GM19023 (cell line): ENCODE data around the gene CES3.
"Not testable (repeated sequence)": the region's sequence is repeated elsewhere in the genome, so short reads cannot be mapped to it uniquely, and the experiment has no call there.

ENCODE experiments used
- ATAC-seq: cut with Tn5 transposase; IDR thresholded peaks from one replicate; pipeline ENCODE4 v1.9.1; 2021; ENCODE audit warnings: mild to moderate bottlenecking, moderate library complexity; ENCODE audit not compliant: unreplicated experiment

CES3 gene

DNA sequence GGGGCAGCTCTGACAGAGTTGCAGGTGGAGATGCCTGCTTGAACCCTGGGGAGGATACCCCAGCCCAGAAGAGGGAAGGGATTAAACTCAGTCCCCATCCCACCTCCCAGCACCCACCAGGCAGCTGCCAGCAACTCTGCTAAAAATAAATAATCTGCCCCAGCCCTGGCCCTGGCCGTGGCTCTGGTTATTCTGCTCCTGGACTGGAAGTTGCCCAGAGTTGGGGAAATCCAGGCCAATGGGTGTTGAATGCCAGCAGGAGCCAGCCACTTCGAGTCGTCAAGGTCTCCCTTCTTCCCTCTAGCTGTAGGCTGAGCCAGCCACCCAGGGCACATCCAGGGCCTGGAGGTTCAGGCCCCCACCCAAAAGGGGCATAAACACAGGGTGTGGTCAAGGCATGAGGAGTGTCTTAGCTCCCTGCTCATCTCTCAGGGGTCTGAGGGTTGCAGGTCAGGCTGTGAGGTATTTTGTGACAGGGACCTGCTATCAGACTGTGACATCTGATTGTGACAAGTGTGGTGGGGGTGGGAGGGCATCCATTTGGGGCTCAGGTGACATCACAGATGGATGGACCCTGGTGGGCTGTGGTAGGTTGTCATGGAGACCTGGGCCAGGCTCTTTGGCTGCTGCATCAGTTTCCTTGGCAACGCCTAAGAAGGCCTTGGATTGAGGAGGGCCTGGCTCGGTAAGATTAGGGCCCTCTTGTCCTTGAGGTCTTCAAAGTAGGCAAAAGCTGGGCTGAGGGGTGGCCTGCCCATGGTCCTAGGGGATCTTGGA is 34.7 kb upstream of the CES3 start:
- ATAC-seq = no peak

DNA sequence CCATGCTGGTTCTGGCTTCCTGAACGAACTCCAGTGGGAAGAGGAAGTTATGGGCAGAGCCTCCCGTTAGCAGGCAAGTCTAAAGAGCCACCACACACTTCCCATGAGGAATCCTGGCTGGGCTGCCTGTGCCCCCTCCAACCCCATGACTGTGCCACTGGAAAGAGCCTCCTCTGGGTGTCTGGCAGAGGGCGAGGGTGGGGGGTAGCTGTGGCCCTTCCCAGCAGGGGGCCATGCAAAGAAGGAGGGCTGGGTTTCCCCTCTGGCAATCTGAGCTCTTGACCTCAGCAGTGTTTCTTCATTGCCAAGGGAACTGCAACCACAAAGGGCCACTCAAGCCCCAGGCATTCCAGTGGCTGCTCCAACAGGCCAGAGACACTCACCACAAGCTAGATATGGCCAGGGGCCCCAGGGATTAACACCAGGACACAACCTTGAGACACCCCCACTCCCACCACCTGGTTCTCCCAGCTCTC is 34.1 kb upstream of the CES3 start:
- no peak for ATAC-seq

DNA sequence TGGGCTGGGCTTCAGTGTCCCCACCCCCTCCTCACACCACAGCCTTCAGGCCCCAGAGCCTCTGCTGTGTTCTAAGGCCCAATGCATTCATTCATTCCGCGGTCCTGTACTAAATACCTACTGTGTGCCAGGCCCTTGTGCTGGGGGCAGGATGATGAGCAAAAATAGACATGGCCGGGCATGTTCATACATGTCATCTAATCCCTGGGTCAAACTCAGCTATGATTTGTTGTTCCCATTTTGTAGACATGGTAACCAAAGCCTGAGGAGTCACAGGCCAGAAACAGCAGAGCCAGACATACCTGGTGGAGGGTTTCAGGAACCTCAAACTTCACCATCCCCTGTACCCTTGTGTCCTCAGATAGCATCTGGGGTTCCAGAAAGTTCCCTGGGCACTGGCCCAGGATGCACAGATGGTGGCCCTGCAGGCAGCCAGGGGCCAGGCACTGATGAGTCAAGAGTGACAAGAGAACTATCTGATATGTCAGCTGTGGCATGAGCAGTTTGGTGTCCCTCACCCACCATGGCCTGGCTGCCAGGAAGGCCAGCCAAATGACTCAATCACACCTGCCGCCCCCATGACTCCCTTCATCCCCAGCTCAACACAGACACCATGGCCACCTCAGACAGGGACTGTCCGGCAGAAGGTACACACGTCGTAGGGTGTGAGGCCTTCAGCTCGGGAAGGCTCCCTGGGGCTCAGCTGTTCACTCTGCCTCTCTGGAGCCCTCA is 33.0 kb upstream of the CES3 start:
- ATAC-seq = no peak

DNA sequence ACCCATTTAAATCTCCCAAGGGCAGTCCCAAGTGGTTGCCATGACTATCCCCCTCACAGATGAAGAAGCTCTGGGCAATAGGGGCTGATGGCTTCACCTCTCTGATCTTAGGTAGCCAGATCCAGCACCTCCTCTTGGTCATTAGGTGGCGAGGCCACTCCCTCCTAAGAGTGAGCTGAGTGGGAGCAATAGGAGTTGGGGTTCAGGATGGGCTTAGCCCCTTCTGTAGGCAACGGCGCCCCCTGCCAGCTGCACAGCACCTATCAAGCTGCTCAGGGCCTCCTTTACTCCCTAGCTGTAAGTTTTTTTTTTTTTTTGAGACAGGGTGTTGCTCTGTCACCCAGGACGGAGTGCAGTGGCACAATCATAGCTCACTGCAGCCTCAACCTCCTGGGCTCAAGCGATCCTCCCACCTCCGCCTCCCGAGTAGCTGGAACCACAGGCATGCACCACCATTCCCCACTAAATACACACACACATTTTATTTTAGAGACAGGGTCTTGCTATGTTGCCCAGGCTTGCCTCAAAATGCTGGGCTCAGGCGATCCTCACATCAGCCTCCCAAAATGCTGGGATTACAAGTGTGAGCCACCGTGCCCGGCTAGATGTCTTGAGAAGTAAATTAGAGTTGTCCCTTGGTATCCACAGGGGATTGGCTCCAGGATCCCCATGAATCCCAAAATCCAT is 32.2 kb upstream of the CES3 start:
- ATAC-seq = no peak

DNA sequence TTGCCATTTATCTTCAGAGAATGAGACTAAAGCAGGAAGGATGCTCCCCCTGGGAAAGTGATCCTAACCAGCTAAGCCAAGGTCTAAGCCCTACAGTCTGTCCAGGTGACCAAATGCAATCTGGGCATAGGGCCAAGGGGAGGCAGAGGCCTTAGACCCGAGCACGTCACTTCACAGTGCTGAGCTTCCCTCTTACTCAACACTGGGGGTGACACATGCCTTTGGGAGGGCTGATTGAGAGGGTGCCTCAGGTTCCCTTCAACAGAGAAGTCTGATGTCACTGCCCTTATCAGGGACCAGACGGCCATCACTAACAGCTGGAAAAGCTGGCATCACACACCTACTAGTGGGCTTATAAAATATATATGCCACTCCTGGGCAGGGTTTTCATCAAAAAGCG is 30.9 kb upstream of the CES3 start:
- no peak for ATAC-seq

DNA sequence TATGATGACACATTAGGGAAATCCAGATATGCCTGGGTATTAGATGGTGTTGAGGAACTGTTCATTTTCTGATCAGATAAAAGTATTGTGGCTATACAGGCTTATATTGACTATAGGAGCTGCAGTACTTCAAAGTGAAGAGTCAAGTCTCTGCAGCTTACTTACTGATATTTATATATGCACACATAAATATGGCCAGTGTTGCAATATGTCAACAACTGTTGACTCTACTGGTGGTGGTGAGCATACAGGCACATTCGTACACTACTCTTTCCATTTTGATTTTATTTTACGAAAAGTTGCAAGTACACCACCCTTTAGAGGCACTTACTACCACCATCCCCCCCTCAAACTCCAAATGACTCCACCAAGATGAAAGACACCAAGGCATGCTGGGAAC is 29.4 kb upstream of the CES3 start:
- no peak for ATAC-seq

DNA sequence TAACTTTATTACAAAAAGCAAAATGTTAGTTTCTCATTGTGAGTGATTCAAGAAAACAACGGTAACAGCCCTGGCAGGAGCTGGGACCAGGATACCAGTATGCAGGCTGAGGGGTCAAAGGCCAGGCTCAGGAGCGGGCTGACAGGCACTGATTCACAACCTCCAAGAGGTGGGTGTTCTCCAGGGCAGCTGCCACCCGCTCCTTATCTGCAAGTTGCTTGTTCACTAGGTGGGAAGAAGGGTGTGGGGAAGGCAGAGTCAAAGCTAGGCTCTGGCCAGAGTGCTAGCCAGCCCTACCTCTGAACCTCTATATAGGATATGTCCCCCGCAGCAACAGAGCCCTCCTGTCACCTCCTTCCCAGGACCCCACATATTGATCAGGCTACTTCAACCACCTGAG is 29.0 kb upstream of the CES3 start:
- ATAC-seq = no peak

DNA sequence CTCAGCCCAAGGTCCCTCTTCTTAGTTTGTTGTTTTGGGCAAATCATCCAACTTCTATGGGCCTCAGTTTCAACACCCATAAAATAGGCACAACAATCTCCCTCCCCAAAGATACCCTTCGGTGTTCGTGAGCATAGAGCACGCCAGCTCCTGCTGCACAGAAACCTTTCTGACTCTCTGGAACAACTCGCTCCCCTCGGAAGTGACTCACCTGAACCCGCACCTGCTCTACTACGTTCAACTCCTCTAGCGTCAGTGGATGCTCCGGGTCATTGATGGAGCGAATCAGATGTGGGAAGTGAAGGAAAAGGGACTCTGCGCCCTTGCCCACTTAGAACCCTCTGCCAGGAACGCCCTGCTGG is 27.3 kb upstream of the CES3 start:
- peak; percentile 20 for ATAC-seq

DNA sequence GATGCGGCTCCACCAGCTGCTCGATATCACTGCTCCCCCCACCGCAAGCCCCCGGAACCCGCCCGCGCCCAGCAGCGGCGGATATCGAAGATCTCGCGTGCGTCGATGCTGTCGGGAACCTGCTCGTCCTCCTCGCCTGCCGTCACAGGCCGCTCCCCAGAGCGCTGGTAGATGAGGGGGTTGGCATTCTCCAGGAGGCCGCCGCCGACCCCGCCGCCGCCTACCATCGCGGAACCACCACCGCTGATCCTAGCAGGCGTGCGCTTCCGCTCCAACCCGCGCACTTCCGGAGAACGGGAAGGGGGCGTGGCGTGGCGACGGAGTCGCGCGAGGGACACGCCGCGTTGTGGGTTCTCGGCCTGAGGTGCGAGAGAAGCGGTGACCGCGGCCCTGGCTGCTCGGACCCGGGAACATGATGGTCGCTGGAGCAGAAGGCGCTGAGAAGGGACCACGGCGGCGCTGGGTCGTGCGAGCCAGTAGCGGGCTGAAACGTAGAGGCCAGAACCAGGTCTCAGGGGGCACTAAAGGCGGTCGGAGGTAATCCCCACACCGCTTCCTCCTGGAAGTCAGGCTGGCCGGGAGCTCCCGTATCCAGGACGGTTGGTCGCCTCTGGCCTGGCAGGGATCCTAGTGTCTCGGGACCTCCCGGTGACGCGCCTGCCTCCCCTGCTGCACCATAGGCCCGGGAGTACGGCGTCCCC is 26.8 kb upstream of the CES3 start, which contains the start of gene CIAO2B:
Gene CIAO2B (minus strand): TSS at position 265 of the 701 bp plus-strand sequence. CDS start 38 bp downstream, at position 227.
- ATAC-seq = peak; percentile 77

DNA sequence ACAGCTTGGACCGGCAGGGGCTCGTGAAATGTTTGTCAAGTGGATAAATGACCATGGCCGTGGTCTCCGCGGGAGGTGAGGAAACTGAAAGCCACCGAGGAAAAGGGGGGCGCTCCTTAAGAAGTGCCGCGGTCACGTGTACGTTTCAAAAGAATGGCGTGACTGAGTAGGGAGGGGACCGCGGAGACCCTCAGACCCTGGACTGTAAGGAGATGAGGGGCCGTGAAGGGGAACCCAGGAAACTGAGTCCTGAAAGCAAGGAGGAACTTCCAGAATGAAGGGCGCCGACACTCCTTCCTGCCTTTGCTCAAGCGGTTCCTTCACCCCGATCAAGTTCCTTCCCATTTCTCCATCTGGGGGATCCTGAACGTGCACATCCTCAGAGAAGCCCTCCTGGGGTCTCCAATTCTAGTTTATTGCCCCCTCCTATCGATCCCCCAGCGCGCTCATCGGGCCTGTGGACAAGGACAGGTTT is 26.2 kb upstream of the CES3 start:
- not testable (repeated sequence) for ATAC-seq

DNA sequence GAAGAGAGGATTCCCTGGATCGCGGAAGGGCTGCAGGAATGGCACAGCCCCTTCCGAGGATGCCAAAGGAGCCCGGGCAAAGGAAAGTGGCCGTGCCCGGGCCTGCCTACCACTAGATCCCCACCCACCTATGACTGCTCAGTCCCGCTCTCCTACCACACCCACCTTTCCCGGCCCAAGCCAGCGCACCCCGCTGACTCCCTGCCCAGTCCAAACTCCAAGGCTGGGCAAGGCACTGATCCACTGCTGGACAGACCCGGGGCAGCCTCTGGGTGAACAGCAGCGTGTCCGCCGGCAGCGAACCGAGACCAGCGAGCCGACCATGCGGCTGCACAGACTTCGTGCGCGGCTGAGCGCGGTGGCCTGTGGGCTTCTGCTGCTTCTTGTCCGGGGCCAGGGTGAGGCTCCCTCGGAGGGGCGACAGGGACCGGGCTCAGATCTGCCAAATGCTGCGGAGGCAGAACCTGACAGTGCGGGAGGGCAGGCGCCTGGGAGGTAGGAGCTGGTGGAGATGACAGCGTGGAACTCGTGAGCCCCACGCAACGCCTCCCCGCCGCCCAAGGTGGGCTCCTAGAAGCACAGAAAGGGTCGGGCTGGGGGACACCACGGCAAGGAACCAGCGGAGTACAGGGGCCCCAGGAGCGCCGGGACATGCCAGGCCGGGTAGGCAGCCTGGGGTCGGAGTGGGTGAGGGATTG is 25.6 kb upstream of the CES3 start, which contains the start of gene CES2:
Gene CES2 (plus strand): TSS at position 203 of the 698 bp plus-strand sequence. CDS start 120 bp downstream, at position 323.
- no peak for ATAC-seq

DNA sequence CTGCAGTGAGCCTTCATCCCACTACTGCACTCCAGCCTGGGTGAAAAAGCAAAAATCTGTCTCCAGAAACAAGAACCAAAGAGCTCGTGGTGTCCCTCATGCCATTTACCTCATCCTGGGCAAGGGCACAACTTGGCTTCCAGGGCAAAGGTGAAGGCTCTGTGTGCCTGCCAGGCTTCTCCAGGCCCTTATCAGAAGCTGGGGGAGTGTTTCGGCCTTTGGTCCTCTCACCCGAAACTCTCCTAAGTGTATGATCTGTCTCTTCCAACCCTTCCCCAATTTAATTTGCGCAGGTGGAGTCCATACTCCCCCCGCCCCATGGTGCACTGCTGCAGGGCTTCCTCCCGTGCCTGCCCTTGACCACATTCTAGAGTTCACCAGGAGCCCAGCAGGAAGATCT is 24.6 kb upstream of the CES3 start:
- ATAC-seq = no peak

DNA sequence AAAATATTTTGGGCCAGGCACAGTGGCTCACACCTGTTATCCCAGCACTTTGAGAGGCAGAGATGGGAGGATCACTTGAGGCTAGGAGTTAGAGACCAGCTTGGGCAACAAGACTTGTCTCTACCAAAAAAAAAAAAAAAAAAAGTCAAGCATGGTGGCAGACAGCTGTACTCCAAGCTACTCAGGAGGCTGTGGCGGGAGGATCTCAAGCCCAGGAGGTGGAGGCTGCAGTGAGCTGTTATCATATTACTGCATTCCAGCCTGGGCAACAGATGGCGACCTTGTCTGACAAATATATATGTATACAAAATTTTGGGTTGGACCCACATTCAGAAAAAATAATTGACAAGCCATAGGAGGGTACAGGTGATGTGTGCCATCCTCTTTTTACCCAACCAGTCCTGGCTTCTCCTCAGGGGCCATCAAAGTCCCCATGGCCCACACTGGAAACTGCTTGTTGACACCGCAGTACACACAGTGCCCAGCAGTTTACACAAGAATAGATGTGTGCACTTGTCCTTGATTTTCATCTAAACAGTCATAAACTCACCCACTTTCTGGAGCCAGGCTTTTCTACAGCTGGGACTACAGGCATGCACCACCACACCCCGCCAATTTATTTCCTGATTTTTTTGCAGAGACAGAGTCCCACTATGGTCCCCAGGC is 24.0 kb upstream of the CES3 start:
- no peak for ATAC-seq

DNA sequence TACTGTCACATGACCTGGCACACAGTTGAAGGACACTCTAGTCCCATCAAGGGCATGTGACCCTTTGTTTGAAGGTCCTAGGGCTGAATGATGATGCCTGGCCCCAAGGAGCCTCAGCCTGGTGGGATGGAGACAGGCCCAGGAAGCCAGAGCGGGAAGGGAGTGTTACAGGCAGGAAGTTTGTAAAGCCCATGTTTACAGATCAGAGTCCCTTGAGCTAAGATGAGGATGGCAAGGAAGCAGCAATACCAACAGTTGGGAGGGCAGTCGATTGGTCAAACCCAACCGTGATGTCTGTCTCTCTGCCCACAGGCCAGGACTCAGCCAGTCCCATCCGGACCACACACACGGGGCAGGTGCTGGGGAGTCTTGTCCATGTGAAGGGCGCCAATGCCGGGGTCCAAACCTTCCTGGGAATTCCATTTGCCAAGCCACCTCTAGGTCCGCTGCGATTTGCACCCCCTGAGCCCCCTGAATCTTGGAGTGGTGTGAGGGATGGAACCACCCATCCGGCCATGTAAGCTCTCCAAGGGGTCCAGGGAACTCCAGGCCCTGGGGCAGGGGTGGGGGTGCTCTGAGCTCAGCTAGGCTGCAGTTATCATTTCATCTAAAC is 23.2 kb upstream of the CES3 start:
- ATAC-seq = no peak

DNA sequence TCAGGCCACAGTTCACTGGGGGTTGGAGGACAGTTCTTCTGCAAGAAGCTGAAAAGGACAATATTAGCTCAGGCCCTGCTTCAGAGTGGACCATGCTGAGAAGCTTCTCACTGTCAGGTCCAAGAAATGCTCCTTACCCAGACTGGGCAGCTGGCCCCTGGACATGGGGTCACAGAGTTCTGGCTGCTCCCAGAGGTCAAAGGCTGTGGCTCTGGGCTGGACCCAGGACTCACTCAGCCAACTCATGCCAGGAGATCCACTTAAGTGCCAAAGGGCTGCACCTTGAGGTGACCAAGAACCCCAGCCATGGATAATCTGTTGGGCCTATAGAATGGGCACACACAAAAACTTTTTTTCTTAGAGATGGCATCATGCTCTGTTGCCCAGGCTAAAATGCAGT is 21.7 kb upstream of the CES3 start:
- ATAC-seq = no peak

DNA sequence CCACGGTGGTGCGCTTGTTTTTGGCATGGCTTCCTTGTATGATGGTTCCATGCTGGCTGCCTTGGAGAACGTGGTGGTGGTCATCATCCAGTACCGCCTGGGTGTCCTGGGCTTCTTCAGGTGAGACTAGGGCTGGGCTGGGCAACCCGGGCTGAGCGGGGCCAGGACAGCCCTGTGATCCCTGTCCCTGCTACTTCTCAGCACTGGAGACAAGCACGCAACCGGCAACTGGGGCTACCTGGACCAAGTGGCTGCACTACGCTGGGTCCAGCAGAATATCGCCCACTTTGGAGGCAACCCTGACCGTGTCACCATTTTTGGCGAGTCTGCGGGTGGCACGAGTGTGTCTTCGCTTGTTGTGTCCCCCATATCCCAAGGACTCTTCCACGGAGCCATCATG is 20.8 kb upstream of the CES3 start:
- no peak for ATAC-seq

DNA sequence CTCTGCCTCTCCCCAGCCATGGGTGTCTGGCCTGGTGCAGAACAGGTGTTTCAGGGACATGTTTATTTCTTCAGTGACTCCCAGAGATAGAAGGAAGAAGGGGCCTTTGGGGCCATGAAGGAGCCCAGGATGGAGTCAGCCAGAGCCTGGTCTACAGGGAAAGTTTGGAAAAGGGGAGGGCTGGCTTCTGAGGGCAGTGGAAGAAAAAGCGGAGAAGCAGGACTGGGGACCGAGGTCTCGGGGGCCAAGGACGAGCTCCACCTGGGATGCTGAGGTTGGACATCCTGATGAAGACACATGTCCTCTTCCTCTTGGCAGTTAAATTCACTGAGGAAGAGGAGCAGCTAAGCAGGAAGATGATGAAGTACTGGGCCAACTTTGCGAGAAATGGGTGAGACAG is 18.1 kb upstream of the CES3 start:
- ATAC-seq = no peak

DNA sequence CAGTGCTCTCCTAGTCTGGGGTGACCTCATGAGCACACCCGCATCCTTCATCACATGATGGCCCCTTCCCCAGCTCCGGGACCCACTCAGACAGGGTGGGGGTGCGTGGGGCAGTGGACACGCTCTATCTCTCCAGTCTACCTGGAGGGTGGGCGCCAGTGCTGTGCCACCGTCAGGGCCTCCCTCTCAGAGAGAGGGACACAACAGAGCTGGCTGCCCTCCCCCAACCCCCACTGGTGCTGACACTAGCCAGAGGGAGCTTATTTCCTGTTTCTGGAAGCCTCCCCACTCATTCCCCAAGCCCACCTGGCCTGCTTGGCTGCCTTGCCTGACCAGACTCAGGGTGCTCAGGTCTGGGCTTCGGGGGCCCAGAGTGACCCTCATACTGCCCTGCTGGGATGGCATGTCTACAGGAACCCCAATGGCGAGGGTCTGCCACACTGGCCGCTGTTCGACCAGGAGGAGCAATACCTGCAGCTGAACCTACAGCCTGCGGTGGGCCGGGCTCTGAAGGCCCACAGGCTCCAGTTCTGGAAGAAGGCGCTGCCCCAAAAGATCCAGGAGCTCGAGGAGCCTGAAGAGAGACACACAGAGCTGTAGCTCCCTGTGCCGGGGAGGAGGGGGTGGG is 17.5 kb upstream of the CES3 start:
- ATAC-seq = no peak

DNA sequence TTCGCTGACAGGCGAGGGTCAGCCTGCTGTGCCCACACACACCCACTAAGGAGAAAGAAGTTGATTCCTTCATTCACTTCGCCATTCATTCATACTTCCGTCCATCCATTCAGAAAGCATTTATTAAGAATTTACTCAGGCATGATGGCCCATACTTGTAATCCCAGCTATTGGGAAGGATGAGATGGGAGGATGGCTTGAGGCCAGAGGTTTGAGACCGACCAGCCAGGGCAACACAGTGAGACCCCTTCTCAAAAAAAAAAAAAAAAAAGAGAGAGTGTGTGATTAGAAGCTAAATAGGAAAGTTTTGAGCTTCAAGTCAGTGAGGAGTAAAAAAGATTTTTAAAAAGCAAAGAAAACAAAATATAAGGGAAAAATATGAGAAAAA is 17.0 kb upstream of the CES3 start:
- ATAC-seq = no peak
